ENCODE data around the gene CFAP74. TPM values are rescaled to one million over a fixed set of nuclear protein-coding genes. Genes with fewer than 3 reads are reported as not detected.

Gene CFAP74
- total and polyA plus RNA-seq, 2 of the 13 experiments (the other 11 are each of a cell fraction or from before 2014, with no cell fraction given): 0.27 to 0.62 TPM

DNA sequence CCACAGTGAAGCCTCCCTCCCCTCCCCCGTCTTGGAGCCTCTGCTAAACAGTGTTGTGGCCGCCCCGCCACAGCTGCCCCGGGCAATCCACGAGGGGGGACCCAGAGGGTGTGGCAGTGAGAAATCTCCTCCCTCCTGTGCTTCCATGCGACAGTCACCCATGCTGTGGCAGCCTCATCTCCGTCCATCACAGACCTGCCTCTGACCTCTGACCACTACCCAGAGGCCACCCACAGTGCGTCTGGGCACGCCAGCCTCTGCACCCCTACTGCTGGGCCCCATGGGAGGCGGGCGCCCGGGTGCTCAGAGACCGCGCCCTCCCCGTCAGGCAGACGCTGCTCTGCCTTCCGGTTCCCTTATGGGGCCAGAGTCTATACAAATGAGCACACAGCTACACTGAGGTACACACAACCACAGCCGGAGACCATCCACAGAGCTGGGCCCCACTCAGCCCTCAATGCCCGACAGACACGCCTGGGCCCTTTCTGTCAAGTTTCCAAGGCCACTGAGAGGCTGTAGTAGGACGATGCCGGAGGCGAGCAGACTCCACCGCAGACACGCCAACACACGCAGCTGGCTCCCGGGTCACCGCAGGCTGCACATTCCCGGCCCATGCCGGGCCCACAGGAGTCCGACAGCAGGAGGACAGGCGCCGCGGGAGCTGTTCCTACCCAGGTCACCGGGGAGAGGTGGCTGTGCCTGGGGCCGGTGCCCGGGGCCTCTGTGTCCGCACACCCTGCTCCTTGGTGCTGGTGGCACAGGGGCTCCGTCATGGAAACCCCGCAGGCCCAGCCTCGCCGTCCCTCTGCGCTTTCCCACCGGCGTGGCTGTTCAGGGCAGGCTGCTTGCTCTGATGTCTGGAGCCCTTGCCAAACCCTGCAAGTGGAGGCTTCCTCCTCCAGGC lies 60.6 kb downstream of the CFAP74 start (continued):
- TF ChIP-seq JUND (CRISPR knock-in tag; IDR thresholded peaks at IDR 0.05) (no peak), ZNF121 (CRISPR knock-in tag; IDR thresholded peaks at IDR 0.05) (0 out of 2 replicates have a peak, but pooled peaks have one; percentile 45), ZFP62 (CRISPR knock-in tag; IDR thresholded peaks at IDR 0.05) (no peak), ZFX (CRISPR knock-in tag; IDR thresholded peaks at IDR 0.05; ENCODE audit: low read depth) (peak; percentile 96), KMT2B (CRISPR knock-in tag; IDR thresholded peaks at IDR 0.05) (peak; percentile 58), NCOR1 (IDR thresholded peaks at IDR 0.05; ENCODE audit: borderline replicate concordance, low read length) (peak; percentile 52; the same call in 1 of the 2 replicates), ZNF567 (CRISPR knock-in tag; IDR thresholded peaks at IDR 0.05; ENCODE audit: borderline replicate concordance) (no peak), SMAD3 (CRISPR knock-in tag; IDR thresholded peaks at IDR 0.05) (peak; percentile 82), ZNF589 (CRISPR knock-in tag; conservative IDR thresholded peaks at IDR 0.05) (no peak), CBX2 (IDR thresholded peaks at IDR 0.05; ENCODE audit: low read depth, low read length) (no peak), CBX2 (CRISPR knock-in tag; IDR thresholded peaks at IDR 0.05; ENCODE audit: low read depth) (no peak), MTA3 (CRISPR knock-in tag; IDR thresholded peaks at IDR 0.05) (no peak), NFYB (CRISPR knock-in tag; IDR thresholded peaks at IDR 0.05) (no peak; the same call in 1 of the 2 replicates), ZBTB20 (CRISPR knock-in tag; IDR thresholded peaks at IDR 0.05; ENCODE audit: borderline replicate concordance, low read depth) (peak; percentile 81), SP5 (CRISPR knock-in tag; IDR thresholded peaks at IDR 0.05; ENCODE audit: borderline replicate concordance, low read depth) (peak; percentile 97), IKZF1 (IDR thresholded peaks at IDR 0.05) (no peak), ZKSCAN8 (CRISPR knock-in tag; IDR thresholded peaks at IDR 0.05; ENCODE audit: borderline replicate concordance) (no peak), MYC (CRISPR knock-in tag; IDR thresholded peaks at IDR 0.05; ENCODE audit: borderline replicate concordance) (peak; percentile 85; the same call in 1 of the 2 replicates), RFXANK (CRISPR knock-in tag; IDR thresholded peaks at IDR 0.05) (no peak), HOXA5 (CRISPR knock-in tag; IDR thresholded peaks at IDR 0.05) (peak; percentile 52; the same call in 1 of the 2 replicates), KLF11 (CRISPR knock-in tag; IDR thresholded peaks at IDR 0.05) (0 out of 2 replicates have a peak, but pooled peaks have one; percentile 37), ZFP82 (CRISPR knock-in tag; IDR thresholded peaks at IDR 0.05; ENCODE audit: borderline replicate concordance) (no peak)
- TF ChIP-seq, protein P1, sequence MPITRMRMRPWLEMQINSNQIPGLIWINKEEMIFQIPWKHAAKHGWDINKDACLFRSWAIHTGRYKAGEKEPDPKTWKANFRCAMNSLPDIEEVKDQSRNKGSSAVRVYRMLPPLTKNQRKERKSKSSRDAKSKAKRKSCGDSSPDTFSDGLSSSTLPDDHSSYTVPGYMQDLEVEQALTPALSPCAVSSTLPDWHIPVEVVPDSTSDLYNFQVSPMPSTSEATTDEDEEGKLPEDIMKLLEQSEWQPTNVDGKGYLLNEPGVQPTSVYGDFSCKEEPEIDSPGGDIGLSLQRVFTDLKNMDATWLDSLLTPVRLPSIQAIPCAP (CRISPR knock-in tag; IDR thresholded peaks at IDR 0.05; ENCODE audit: low read depth): 0 out of 2 replicates have a peak, but pooled peaks have one; percentile 56
- TF ChIP-seq, protein P2, sequence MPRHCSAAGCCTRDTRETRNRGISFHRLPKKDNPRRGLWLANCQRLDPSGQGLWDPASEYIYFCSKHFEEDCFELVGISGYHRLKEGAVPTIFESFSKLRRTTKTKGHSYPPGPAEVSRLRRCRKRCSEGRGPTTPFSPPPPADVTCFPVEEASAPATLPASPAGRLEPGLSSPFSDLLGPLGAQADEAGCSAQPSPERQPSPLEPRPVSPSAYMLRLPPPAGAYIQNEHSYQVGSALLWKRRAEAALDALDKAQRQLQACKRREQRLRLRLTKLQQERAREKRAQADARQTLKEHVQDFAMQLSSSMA (CRISPR knock-in tag; IDR thresholded peaks at IDR 0.05): no peak; the same call in 1 of the 2 replicates
- TF ChIP-seq, protein P3, sequence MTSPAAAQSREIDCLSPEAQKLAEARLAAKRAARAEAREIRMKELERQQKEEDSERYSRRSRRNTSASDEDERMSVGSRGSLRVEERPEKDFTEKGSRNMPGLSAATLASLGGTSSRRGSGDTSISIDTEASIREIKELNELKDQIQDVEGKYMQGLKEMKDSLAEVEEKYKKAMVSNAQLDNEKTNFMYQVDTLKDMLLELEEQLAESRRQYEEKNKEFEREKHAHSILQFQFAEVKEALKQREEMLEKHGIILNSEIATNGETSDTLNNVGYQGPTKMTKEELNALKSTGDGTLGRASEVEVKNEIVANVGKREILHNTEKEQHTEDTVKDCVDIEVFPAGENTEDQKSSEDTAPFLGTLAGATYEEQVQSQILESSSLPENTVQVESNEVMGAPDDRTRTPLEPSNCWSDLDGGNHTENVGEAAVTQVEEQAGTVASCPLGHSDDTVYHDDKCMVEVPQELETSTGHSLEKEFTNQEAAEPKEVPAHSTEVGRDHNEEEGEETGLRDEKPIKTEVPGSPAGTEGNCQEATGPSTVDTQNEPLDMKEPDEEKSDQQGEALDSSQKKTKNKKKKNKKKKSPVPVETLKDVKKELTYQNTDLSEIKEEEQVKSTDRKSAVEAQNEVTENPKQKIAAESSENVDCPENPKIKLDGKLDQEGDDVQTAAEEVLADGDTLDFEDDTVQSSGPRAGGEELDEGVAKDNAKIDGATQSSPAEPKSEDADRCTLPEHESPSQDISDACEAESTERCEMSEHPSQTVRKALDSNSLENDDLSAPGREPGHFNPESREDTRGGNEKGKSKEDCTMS (CRISPR knock-in tag; conservative IDR thresholded peaks at IDR 0.05): no peak
- TF ChIP-seq, protein P4, sequence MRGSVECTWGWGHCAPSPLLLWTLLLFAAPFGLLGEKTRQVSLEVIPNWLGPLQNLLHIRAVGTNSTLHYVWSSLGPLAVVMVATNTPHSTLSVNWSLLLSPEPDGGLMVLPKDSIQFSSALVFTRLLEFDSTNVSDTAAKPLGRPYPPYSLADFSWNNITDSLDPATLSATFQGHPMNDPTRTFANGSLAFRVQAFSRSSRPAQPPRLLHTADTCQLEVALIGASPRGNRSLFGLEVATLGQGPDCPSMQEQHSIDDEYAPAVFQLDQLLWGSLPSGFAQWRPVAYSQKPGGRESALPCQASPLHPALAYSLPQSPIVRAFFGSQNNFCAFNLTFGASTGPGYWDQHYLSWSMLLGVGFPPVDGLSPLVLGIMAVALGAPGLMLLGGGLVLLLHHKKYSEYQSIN (CRISPR knock-in tag; IDR thresholded peaks at IDR 0.05; ENCODE audit: borderline replicate concordance): no peak

All from HepG2 (cell line).